Stimulated activated CD4-positive, alpha-beta T cell treated with anti-CD3 and anti-CD28 coated beads, Interleukin-12 subunit alpha, Interleukin-12 subunit beta, amount 100 ng/mL, for 48 hours (primary cell): ENCODE data around the gene TK2.
"Not testable (repeated sequence)": the region's sequence is repeated elsewhere in the genome, so short reads cannot be mapped to it uniquely, and the experiment has no call there.

Experiments
- DNase-seq, 3 donors: peaks; one replicate each; pipeline ENCODE4 v3.0.0-alpha.2; 2020; ENCODE audit warnings: low read depth in 2 of 3, low spot score in 1 of 3

TK2 gene

GRCh38 chr16:66574081-66574480 is 24.2 kb upstream of the TK2 start:
- DNase-seq = no peak

- DNase-seq = no peak
Observed at GRCh38 chr16:66572356-66572755, 22.4 kb upstream of the TK2 start.

GRCh38 chr16:66569827-66570405 is 20.0 kb upstream of the TK2 start:
- no peak for DNase-seq

GRCh38 chr16:66569131-66569530 is 19.2 kb upstream of the TK2 start:
- DNase-seq = no peak

GRCh38 chr16:66568355-66568754 is 18.4 kb upstream of the TK2 start:
- DNase-seq = no peak

GRCh38 chr16:66567270-66567669 is 17.3 kb upstream of the TK2 start:
- not testable (repeated sequence) for DNase-seq

GRCh38 chr16:66566051-66566901 is 16.4 kb upstream of the TK2 start, which contains the start of gene CMTM1:
TSS of gene CMTM1 (plus strand) at chr16:66566439. CDS start at chr16:66566514, 75 bp downstream.
- DNase-seq = no peak

GRCh38 chr16:66563574-66564334 is 13.8 kb upstream of the TK2 start:
- no peak for DNase-seq

GRCh38 chr16:66562986-66563385 is 13.1 kb upstream of the TK2 start:
- no peak for DNase-seq

- no peak for DNase-seq
Observed at GRCh38 chr16:66562409-66562808, 12.5 kb upstream of the TK2 start.

- no peak for DNase-seq
Observed at GRCh38 chr16:66561381-66562080, 11.6 kb upstream of the TK2 start.

- DNase-seq = no peak
Observed at GRCh38 chr16:66560107-66560506, 10.2 kb upstream of the TK2 start.

GRCh38 chr16:66554495-66554894 is 4.6 kb upstream of the TK2 start:
- no peak for DNase-seq

GRCh38 chr16:66554021-66554420 is 4.1 kb upstream of the TK2 start:
- DNase-seq = no peak

- no peak for DNase-seq
Observed at GRCh38 chr16:66553223-66553622, 3.3 kb upstream of the TK2 start.

GRCh38 chr16:66552286-66553177 is 2.6 kb upstream of the TK2 start, which contains the start of gene CKLF:
TSS of gene CKLF (plus strand) at chr16:66552576. CDS start at chr16:66552716, 140 bp downstream.
- peak; percentile 79 to 87 (median 81) for DNase-seq

- DNase-seq = no peak
Observed at GRCh38 chr16:66551788-66552285, 1.9 kb upstream of the TK2 start.

GRCh38 chr16:66551348-66551759 is 1.4 kb upstream of the TK2 start:
- peak; percentile 30 to 47 (median 42) for DNase-seq

- no peak for DNase-seq
Observed at GRCh38 chr16:66548868-66549267, 1.1 kb downstream of the TK2 start.

GRCh38 chr16:66548068-66548467 is 1.9 kb downstream of the TK2 start:
- no peak for DNase-seq
